ENCODE measurements around the gene FBXL14.

- TF ChIP-seq, protein P1, sequence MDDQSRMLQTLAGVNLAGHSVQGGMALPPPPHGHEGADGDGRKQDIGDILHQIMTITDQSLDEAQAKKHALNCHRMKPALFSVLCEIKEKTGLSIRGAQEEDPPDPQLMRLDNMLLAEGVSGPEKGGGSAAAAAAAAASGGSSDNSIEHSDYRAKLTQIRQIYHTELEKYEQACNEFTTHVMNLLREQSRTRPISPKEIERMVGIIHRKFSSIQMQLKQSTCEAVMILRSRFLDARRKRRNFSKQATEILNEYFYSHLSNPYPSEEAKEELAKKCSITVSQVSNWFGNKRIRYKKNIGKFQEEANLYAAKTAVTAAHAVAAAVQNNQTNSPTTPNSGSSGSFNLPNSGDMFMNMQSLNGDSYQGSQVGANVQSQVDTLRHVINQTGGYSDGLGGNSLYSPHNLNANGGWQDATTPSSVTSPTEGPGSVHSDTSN (CRISPR knock-in tag; IDR thresholded peaks at IDR 0.05): no peak
- TF ChIP-seq ZNF530 (tag by site-specific recombination; IDR thresholded peaks at IDR 0.05; ENCODE audit: low read depth) (no peak), TCF7L2 (IDR thresholded peaks at IDR 0.05; ENCODE audit: borderline replicate concordance, low read depth, low read length) (no peak), CTCF (tag by site-specific recombination; IDR thresholded peaks at IDR 0.05) (no peak), ZNF555 (tag by site-specific recombination; conservative IDR thresholded peaks at IDR 0.05) (no peak)
Measured at GRCh38 chr12:1643043-1643442, 48.7 kb upstream of the FBXL14 start.
